ACC112 (cell line): ENCODE data around the gene FADS2.
"Not testable (repeated sequence)": the region's sequence is repeated elsewhere in the genome, so short reads cannot be mapped to it uniquely, and the experiment has no call there.

Experiments
- H2AFZ ChIP-seq: fragments of 200-600 bp; sonication (generic); one replicate; pipeline ENCODE4 v1.6.0; 2017; ENCODE audit warnings: antibody characterized with exemption, low read length; ENCODE audit not compliant: unreplicated experiment
- H3K27ac ChIP-seq: fragments of 200-600 bp; sonication (generic); 2 replicates; pipeline ENCODE4 v1.5.1; 2014; ENCODE audit warnings: low read depth, mild to moderate bottlenecking, antibody characterized with exemption, low read length, moderate library complexity
- H3K27me3 ChIP-seq: fragments of 200-600 bp; sonication (generic); 2 replicates; pipeline ENCODE4 v1.6.1; 2014; ENCODE audit warnings: mild to moderate bottlenecking, antibody characterized with exemption, low read length, moderate library complexity, mixed read lengths; ENCODE audit not compliant: insufficient read depth
- H3K36me3 ChIP-seq: fragments of 200-600 bp; sonication (generic); 2 replicates; pipeline ENCODE4 v1.6.1; 2016; ENCODE audit warnings: mild to moderate bottlenecking, antibody characterized with exemption, low read length, moderate library complexity, mixed read lengths; ENCODE audit not compliant: insufficient read depth
- H3K4me1 ChIP-seq: fragments of 200-600 bp; sonication (generic); one replicate; pipeline ENCODE4 v1.6.1; 2016; ENCODE audit warnings: low read length, mixed read lengths; ENCODE audit not compliant: insufficient read depth, unreplicated experiment, control insufficient read depth
- H3K4me3 ChIP-seq: fragments of 200-600 bp; sonication (generic); 2 replicates; pipeline ENCODE4 v1.5.1; 2014; ENCODE audit warnings: mild to moderate bottlenecking, low read depth, low read length
- H3K79me2 ChIP-seq: fragments of 200-600 bp; sonication (generic); one replicate; pipeline ENCODE4 v1.6.0; 2016; ENCODE audit warnings: low read length; ENCODE audit not compliant: control insufficient read depth, unreplicated experiment, insufficient read depth

FADS2 gene

GRCh38 chr11:61880454-61880853 lies 52.4 kb downstream of the FADS2 start:
- no peak overlapping the region for H2AFZ ChIP-seq
- peaks cover 5% of the 10 kb centered on the region for H3K4me1 ChIP-seq
- H3K27ac ChIP-seq, result no peak overlapping the region
- no peak overlapping the region for H3K4me3 ChIP-seq
- H3K27me3 ChIP-seq, result no peaks in the 10 kb centered on the region
- peaks cover 16% of the 10 kb centered on the region for H3K79me2 ChIP-seq
- peaks cover 8% of the 10 kb centered on the region; the same call in 1 of the 2 replicates for H3K36me3 ChIP-seq

DNA sequence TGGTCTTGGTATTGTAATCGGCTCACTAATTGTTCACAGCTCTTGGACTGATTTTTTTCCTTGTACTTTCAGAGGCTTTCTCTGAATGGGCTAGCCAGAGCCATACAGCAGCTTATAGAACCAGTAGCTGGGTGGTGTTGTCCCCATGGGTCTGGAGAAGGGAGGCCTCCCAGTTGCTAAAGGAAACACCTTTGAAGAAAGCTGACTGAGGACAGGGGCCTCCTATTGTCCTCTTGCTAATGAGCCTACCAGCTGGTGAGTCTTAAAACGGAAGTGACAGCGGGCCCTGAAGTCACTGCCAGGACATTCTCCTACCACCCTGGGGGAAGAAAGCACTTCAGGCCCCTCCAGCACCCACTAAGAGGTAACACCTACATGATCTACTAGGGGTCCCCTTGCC lies 53.3 kb downstream of the FADS2 start:
- no peak overlapping the region; the same call in 1 of the 2 replicates for H3K27ac ChIP-seq
- peaks cover 5% of the 10 kb centered on the region for H3K4me1 ChIP-seq
- H2AFZ ChIP-seq, result no peak overlapping the region
- peaks cover 10% of the 10 kb centered on the region; the same call in 1 of the 2 replicates for H3K36me3 ChIP-seq
- no peak overlapping the region for H3K4me3 ChIP-seq
- H3K79me2 ChIP-seq, result peaks cover 26% of the 10 kb centered on the region
- no peaks in the 10 kb centered on the region for H3K27me3 ChIP-seq

GRCh38 chr11:61882267-61882666 lies 54.2 kb downstream of the FADS2 start:
- not testable (repeated sequence) for H3K4me1 ChIP-seq, H3K27me3 ChIP-seq, H2AFZ ChIP-seq, H3K4me3 ChIP-seq, H3K27ac ChIP-seq
- peaks cover 18% of the 10 kb centered on the region; the same call in 1 of the 2 replicates for H3K36me3 ChIP-seq
- H3K79me2 ChIP-seq, result peaks cover 34% of the 10 kb centered on the region

DNA sequence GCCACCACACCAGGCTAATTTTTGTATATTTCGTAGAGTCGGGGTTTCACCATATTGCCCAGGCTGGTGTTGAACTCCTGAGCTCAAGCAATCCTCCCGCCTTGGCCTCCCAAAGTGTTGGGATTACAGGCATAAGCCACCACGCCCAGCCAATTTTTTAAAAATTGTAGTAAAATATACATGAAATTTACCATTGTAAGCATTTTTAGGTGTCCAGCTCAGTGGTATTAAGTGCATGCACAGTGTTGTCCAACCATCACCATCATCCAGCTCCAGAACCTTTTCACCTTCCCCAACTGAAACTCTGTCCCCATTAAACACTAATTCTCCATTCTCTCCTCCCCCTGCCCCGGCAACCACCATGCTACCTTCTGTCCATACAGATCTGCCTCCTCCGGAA lies 54.8 kb downstream of the FADS2 start:
- H3K36me3 ChIP-seq, result peaks cover 18% of the 10 kb centered on the region; the same call in 1 of the 2 replicates
- no peak overlapping the region for H3K27ac ChIP-seq
- H2AFZ ChIP-seq, result no peak overlapping the region
- H3K4me1 ChIP-seq, result peaks cover 12% of the 10 kb centered on the region
- H3K27me3 ChIP-seq, result no peaks in the 10 kb centered on the region
- H3K4me3 ChIP-seq, result no peak overlapping the region
- H3K79me2 ChIP-seq, result peaks cover 40% of the 10 kb centered on the region

- H3K4me3 ChIP-seq, result no peak overlapping the region
- no peaks in the 10 kb centered on the region for H3K27me3 ChIP-seq
- H3K27ac ChIP-seq, result no peak overlapping the region
- no peak overlapping the region for H2AFZ ChIP-seq
- H3K36me3 ChIP-seq, result peaks cover 18% of the 10 kb centered on the region; the same call in 1 of the 2 replicates
- peaks cover 40% of the 10 kb centered on the region for H3K79me2 ChIP-seq
- H3K4me1 ChIP-seq, result peaks cover 15% of the 10 kb centered on the region
Observed at GRCh38 chr11:61883327-61883726, 55.2 kb downstream of the FADS2 start.

- H3K27ac ChIP-seq, result no peak overlapping the region
- H3K27me3 ChIP-seq, result no peaks in the 10 kb centered on the region
- no peak overlapping the region for H2AFZ ChIP-seq
- peaks cover 17% of the 10 kb centered on the region; the same call in 1 of the 2 replicates for H3K36me3 ChIP-seq
- H3K79me2 ChIP-seq, result peaks cover 40% of the 10 kb centered on the region
- H3K4me1 ChIP-seq, result peaks cover 18% of the 10 kb centered on the region
- no peak overlapping the region for H3K4me3 ChIP-seq
Observed at GRCh38 chr11:61883947-61884346, 55.8 kb downstream of the FADS2 start.

DNA sequence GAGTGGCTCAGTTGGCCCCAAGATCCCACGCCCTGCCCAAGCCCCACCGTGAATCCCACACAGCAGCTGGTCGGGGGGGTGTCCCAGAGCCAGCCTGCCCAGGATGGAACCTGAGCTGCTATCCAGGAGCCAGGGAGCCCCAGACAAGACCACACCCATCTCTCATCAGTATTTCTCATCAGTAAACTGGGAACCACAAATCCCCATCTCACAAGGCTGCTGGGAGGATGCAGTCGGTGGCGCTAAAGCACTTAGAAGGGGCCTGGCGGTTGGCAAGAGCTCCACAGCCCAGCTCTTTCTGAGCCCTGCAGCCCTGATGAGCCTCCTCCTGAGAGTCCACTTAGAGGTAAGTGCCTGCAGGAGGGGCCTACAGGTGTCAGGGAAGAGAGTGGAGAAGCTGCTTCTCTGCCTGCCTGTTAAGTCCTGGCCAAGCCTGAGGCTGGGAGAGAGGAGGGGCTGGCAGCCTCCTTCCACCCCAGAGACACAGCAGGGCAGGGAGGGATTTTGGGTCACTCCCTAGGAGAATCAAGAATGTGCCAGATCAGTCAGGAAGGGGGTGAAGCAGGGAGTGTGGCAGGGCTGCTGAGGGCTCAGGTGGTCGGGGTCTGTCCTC lies 57.2 kb downstream of the FADS2 start:
- Histone ChIP-seq H3K4me1 (peaks cover 23% of the 10 kb centered on the region), H3K4me3 (no peak overlapping the region), H3K79me2 (peaks cover 42% of the 10 kb centered on the region), H3K36me3 (peaks cover 13% of the 10 kb centered on the region; the same call in 1 of the 2 replicates), H3K27ac (no peak overlapping the region), H2AFZ (no peak overlapping the region), H3K27me3 (no peaks in the 10 kb centered on the region)

GRCh38 chr11:61885784-61886580 lies 57.9 kb downstream of the FADS2 start:
- Histone ChIP-seq H3K27ac (no peak overlapping the region), H3K36me3 (peaks cover 13% of the 10 kb centered on the region; the same call in 1 of the 2 replicates)

GRCh38 chr11:61886643-61887042 lies 58.5 kb downstream of the FADS2 start:
- H3K4me3 ChIP-seq, result no peak overlapping the region
- H3K36me3 ChIP-seq, result peaks cover 13% of the 10 kb centered on the region; the same call in 1 of the 2 replicates
- no peak overlapping the region for H2AFZ ChIP-seq

More at GRCh38 chr11:61885784-61886580, 57.9 kb downstream of the FADS2 start:
- Histone ChIP-seq H2AFZ (no peak overlapping the region), H3K79me2 (peaks cover 44% of the 10 kb centered on the region), H3K4me1 (peaks cover 24% of the 10 kb centered on the region), H3K4me3 (no peak overlapping the region), H3K27me3 (no peaks in the 10 kb centered on the region)

GRCh38 chr11:61887839-61888494 lies 59.9 kb downstream of the FADS2 start:
- H3K27me3 ChIP-seq, result no peaks in the 10 kb centered on the region
- H3K4me3 ChIP-seq, result no peak overlapping the region
- peaks cover 19% of the 10 kb centered on the region for H3K4me1 ChIP-seq
- peaks cover 44% of the 10 kb centered on the region for H3K79me2 ChIP-seq
- no peak overlapping the region for H2AFZ ChIP-seq
- H3K36me3 ChIP-seq, result peaks cover 13% of the 10 kb centered on the region; the same call in 1 of the 2 replicates
- H3K27ac ChIP-seq, result peak overlapping the region; percentile 60

More at GRCh38 chr11:61886643-61887042, 58.5 kb downstream of the FADS2 start:
- no peaks in the 10 kb centered on the region for H3K27me3 ChIP-seq
- H3K79me2 ChIP-seq, result peaks cover 44% of the 10 kb centered on the region
- peaks cover 22% of the 10 kb centered on the region for H3K4me1 ChIP-seq
- no peak overlapping the region for H3K27ac ChIP-seq
